Stomach smooth muscle (tissue), 2 donors: Measurements from ENCODE around the gene ZNF581.

Source experiments
- H3K27ac ChIP-seq: one replicate; pipeline ENCODE4 v1.7.0; 2013; ENCODE audit warnings: mild to moderate bottlenecking, low read length, inconsistent platforms
- H3K27me3 ChIP-seq, 2 donors: one replicate each; pipeline ENCODE4 v1.7.0; 2013; ENCODE audit warnings: low read length in 2 of 2; ENCODE audit not compliant: insufficient read depth in 2 of 2, control insufficient read depth in 1 of 2
- H3K36me3 ChIP-seq, 2 donors: one replicate each; pipeline ENCODE4 v1.7.0; 2013; ENCODE audit warnings: low read length in 2 of 2; ENCODE audit not compliant: control insufficient read depth in 2 of 2, insufficient read depth in 2 of 2
- H3K4me1 ChIP-seq: one replicate; pipeline ENCODE4 v1.7.0; 2013; ENCODE audit warnings: low read length; ENCODE audit not compliant: control insufficient read depth, insufficient read depth
- H3K4me3 ChIP-seq, 2 donors: one replicate each; pipeline ENCODE4 v1.7.0; 2013; ENCODE audit warnings: low read length in 2 of 2
- H3K9ac ChIP-seq, 2 donors: one replicate each; pipeline ENCODE4 v1.7.0; 2013; ENCODE audit warnings: low read length in 2 of 2, mild to moderate bottlenecking in 1 of 2
- H3K9me3 ChIP-seq, 2 donors: one replicate each; pipeline ENCODE4 v1.7.0; 2013; ENCODE audit warnings: low read length in 2 of 2; ENCODE audit not compliant: control insufficient read depth in 2 of 2
- donor health status: healthy.
- donor health status: Pancreatic carcinoma.

ZNF581 gene

GRCh38 chr19:55649268-55650125 lies 6.0 kb downstream of the ZNF581 start:
- Histone ChIP-seq H3K4me3 (peak overlapping the region; percentile 83 to 84), H3K9me3 (no peaks in the 10 kb centered on the region), H3K36me3 (peaks cover 6 to 10% of the 10 kb centered on the region in 2 donors), H3K9ac (peak overlapping the region in 1 of 2 donors; percentile 81), H3K27ac (peak overlapping the region; percentile 82), H3K4me1 (peaks cover 35% of the 10 kb centered on the region), H3K27me3 (no peaks in the 10 kb centered on the region)

- Histone ChIP-seq H3K36me3 (peaks cover 4 to 6% of the 10 kb centered on the region in 2 donors), H3K27me3 (no peaks in the 10 kb centered on the region), H3K9me3 (no peaks in the 10 kb centered on the region), H3K9ac (no peak overlapping the region), H3K27ac (no peak overlapping the region), H3K4me3 (no peak overlapping the region), H3K4me1 (peaks cover 28% of the 10 kb centered on the region)
These were observed 6.7 kb downstream of the ZNF581 start for GRCh38 chr19:55650126-55650557.

GRCh38 chr19:55650602-55651230 lies 7.3 kb downstream of the ZNF581 start:
- no peak overlapping the region for H3K4me3 ChIP-seq
- no peaks in the 10 kb centered on the region for H3K27me3 ChIP-seq
- H3K9me3 ChIP-seq, result no peaks in the 10 kb centered on the region
- peaks cover 31% of the 10 kb centered on the region for H3K4me1 ChIP-seq
- no peak overlapping the region for H3K9ac ChIP-seq
- no peak overlapping the region for H3K27ac ChIP-seq
- H3K36me3 ChIP-seq, result peaks cover 0 to 2% of the 10 kb centered on the region in 2 donors

GRCh38 chr19:55651236-55651635 lies 7.8 kb downstream of the ZNF581 start:
- peaks cover 36% of the 10 kb centered on the region for H3K4me1 ChIP-seq
- H3K9me3 ChIP-seq, result no peaks in the 10 kb centered on the region
- H3K9ac ChIP-seq, result no peak overlapping the region
- H3K36me3 ChIP-seq, result peaks cover 0 to 2% of the 10 kb centered on the region in 2 donors
- no peak overlapping the region for H3K27ac ChIP-seq
- H3K4me3 ChIP-seq, result no peak overlapping the region
- H3K27me3 ChIP-seq, result no peaks in the 10 kb centered on the region

- Histone ChIP-seq H3K4me1 (peaks cover 42% of the 10 kb centered on the region), H3K27me3 (no peaks in the 10 kb centered on the region), H3K4me3 (no peak overlapping the region), H3K36me3 (peaks cover 0 to 2% of the 10 kb centered on the region in 2 donors), H3K9ac (no peak overlapping the region), H3K27ac (no peak overlapping the region), H3K9me3 (no peaks in the 10 kb centered on the region)
These were observed 9.1 kb downstream of the ZNF581 start for GRCh38 chr19:55652311-55653128.

GRCh38 chr19:55653651-55654322 lies 10.3 kb downstream of the ZNF581 start:
- H3K27me3 ChIP-seq, result no peaks in the 10 kb centered on the region
- H3K27ac ChIP-seq, result peak overlapping the region; percentile 96
- peaks cover 46% of the 10 kb centered on the region for H3K4me1 ChIP-seq
- peak overlapping the region; percentile 95 to 99 for H3K9ac ChIP-seq
- H3K9me3 ChIP-seq, result no peaks in the 10 kb centered on the region
- peaks cover 0 to 2% of the 10 kb centered on the region in 2 donors for H3K36me3 ChIP-seq
- H3K4me3 ChIP-seq, result peak overlapping the region; percentile 95 to 97

- Histone ChIP-seq H3K4me1 (peaks cover 45% of the 10 kb centered on the region), H3K4me3 (peak overlapping the region; percentile 95 to 97), H3K9me3 (no peaks in the 10 kb centered on the region), H3K27me3 (no peaks in the 10 kb centered on the region), H3K27ac (peak overlapping the region; percentile 96), H3K36me3 (peaks cover 0 to 2% of the 10 kb centered on the region in 2 donors), H3K9ac (peak overlapping the region; percentile 95 to 99)
These were observed 10.9 kb downstream of the ZNF581 start for GRCh38 chr19:55654323-55654867.

- Histone ChIP-seq H3K36me3 (peaks cover 1 to 5% of the 10 kb centered on the region in 2 donors), H3K27ac (peak within 1 kb of the TSS; percentile 96), H3K27me3 (no peaks in the 10 kb centered on the region), H3K9ac (peak within 1 kb of the TSS; percentile 95 to 99), H3K4me3 (peak within 1 kb of the TSS; percentile 95 to 97), H3K4me1 (peaks cover 44% of the 10 kb centered on the region), H3K9me3 (no peaks in the 10 kb centered on the region)
These were observed 11.6 kb downstream of the ZNF581 start, which contains the start of gene U2AF2 for GRCh38 chr19:55654868-55655647. Gene U2AF2 (plus strand): TSS chr19:55655035. CDS start chr19:55655105, 70 bp downstream.

DNA sequence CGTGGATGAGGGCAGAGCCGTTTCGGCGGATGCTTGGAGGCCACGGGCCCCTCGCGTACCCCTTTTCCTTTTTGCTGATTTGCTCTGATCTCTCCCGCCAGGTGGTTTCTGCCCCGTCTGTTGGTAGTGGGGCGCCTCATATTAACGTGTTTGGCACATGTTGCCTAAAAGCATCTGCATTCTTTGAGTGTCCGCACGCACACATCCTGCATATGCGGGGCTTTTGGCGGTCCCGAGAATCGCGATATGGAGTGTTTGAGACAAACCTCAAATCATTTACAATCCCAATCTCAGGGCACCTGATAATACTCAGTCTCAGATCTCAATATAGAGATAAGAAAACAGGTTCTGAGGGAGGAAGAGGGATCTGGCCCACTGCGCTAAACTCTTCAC lies 12.2 kb downstream of the ZNF581 start:
- H3K27me3 ChIP-seq, result no peaks in the 10 kb centered on the region
- no peaks in the 10 kb centered on the region for H3K9me3 ChIP-seq
- H3K4me1 ChIP-seq, result peaks cover 44% of the 10 kb centered on the region
- H3K27ac ChIP-seq, result peak overlapping the region; percentile 92
- peak overlapping the region; percentile 79 to 95 for H3K4me3 ChIP-seq
- peaks cover 7 to 10% of the 10 kb centered on the region in 2 donors for H3K36me3 ChIP-seq
- H3K9ac ChIP-seq, result peak overlapping the region; percentile 91
